H9 (cell line): ENCODE data around the gene SLC30A5. TPM values are rescaled to one million over a fixed set of nuclear protein-coding genes. Genes with fewer than 3 reads are reported as not detected.

Experiments
- DNase-seq: peaks from one replicate; pipeline ENCODE4 v3.0.0-alpha.2; 2017
- H2AFZ ChIP-seq: one replicate; pipeline ENCODE4 v1.6.1; 2013; ENCODE audit warnings: mild to moderate bottlenecking, low read length, control low read depth, moderate library complexity
- H2AK5ac ChIP-seq: 2 replicates; pipeline ENCODE4 v1.6.1; 2013; ENCODE audit warnings: low read length, control low read depth, mixed read lengths; ENCODE audit not compliant: insufficient read length
- H2BK120ac ChIP-seq: one replicate; pipeline ENCODE4 v1.6.1; 2013; ENCODE audit warnings: low read depth, mild to moderate bottlenecking, low read length, control low read depth, inconsistent platforms; ENCODE audit not compliant: poor library complexity, severe bottlenecking
- H2BK12ac ChIP-seq: 2 replicates; pipeline ENCODE4 v1.6.1; 2013; ENCODE audit warnings: low read length, control low read depth, mixed read lengths, low read depth; ENCODE audit not compliant: insufficient read length
- H2BK15ac ChIP-seq: 2 replicates; pipeline ENCODE4 v1.6.1; 2013; ENCODE audit warnings: low read depth, low read length, control low read depth
- H2BK20ac ChIP-seq: one replicate; pipeline ENCODE4 v1.6.1; 2013; ENCODE audit warnings: low read depth, mild to moderate bottlenecking, low read length, control low read depth, inconsistent platforms; ENCODE audit not compliant: poor library complexity, severe bottlenecking
- H2BK5ac ChIP-seq: 2 replicates; pipeline ENCODE4 v1.6.1; 2013; ENCODE audit warnings: low read length, control low read depth, mixed read lengths; ENCODE audit not compliant: insufficient read length
- H3K14ac ChIP-seq: 2 replicates; pipeline ENCODE4 v1.6.1; 2013; ENCODE audit warnings: low read length, control low read depth; ENCODE audit not compliant: insufficient read depth
- H3K18ac ChIP-seq: 2 replicates; pipeline ENCODE4 v1.6.1; 2013; ENCODE audit warnings: low read depth, mild to moderate bottlenecking, mixed read lengths, low read length, control low read depth; ENCODE audit not compliant: insufficient read length
- H3K23ac ChIP-seq: 2 replicates; pipeline ENCODE4 v1.6.1; 2013; ENCODE audit warnings: low read length, control low read depth, mixed read lengths, low read depth; ENCODE audit not compliant: insufficient read length
- H3K23me2 ChIP-seq: 2 replicates; pipeline ENCODE4 v1.6.1; 2013; ENCODE audit warnings: low read depth, mild to moderate bottlenecking, mixed read lengths, low read length, control low read depth; ENCODE audit not compliant: insufficient read length, poor library complexity, severe bottlenecking
- H3K27ac ChIP-seq: 2 replicates; pipeline ENCODE4 v1.5.1; 2013; ENCODE audit warnings: low read length, control low read depth, mixed read lengths, low read depth; ENCODE audit not compliant: insufficient read length
- H3K27me3 ChIP-seq: 2 replicates; pipeline ENCODE4 v1.6.1; 2013; ENCODE audit warnings: low read length, control low read depth, inconsistent platforms; ENCODE audit not compliant: insufficient read depth
- H3K4ac ChIP-seq: 2 replicates; pipeline ENCODE4 v1.6.1; 2013; ENCODE audit warnings: low read depth, mild to moderate bottlenecking, control low read depth, inconsistent platforms, low read length, moderate library complexity
- H3K4me1 ChIP-seq: 2 replicates; pipeline ENCODE4 v1.6.1; 2013; ENCODE audit warnings: low read length, control low read depth, inconsistent platforms; ENCODE audit not compliant: insufficient read depth
- H3K4me2 ChIP-seq: 2 replicates; pipeline ENCODE4 v1.6.1; 2013; ENCODE audit warnings: low read length, control low read depth, mixed read lengths; ENCODE audit not compliant: insufficient read length, insufficient read depth
- H3K56ac ChIP-seq: 2 replicates; pipeline ENCODE4 v1.6.1; 2013; ENCODE audit warnings: low read depth, mild to moderate bottlenecking, mixed read lengths, low read length, control low read depth; ENCODE audit not compliant: insufficient read length
- H3K79me1 ChIP-seq: 2 replicates; pipeline ENCODE4 v1.6.1; 2013; ENCODE audit warnings: low read depth, mild to moderate bottlenecking, moderate library complexity, low read length, control low read depth, inconsistent platforms; ENCODE audit not compliant: insufficient read depth, poor library complexity, severe bottlenecking
- H3K79me2 ChIP-seq: 2 replicates; pipeline ENCODE4 v1.6.1; 2013; ENCODE audit warnings: low read length, control low read depth, inconsistent platforms; ENCODE audit not compliant: insufficient read depth
- H3K9ac ChIP-seq: 2 replicates; pipeline ENCODE4 v1.6.1; 2013; ENCODE audit warnings: low read length, control low read depth, mixed read lengths; ENCODE audit not compliant: insufficient read length; ENCODE audit errors: extremely low read depth
- H3K9me3 ChIP-seq: one replicate; pipeline ENCODE4 v1.6.1; 2013; ENCODE audit warnings: low read depth, low read length, inconsistent platforms; ENCODE audit not compliant: control insufficient read depth
- H3T11ph ChIP-seq: one replicate; pipeline ENCODE4 v1.6.1; 2013; ENCODE audit warnings: mild to moderate bottlenecking, low read length, control low read depth, inconsistent platforms
- H4K20me1 ChIP-seq: one replicate; pipeline ENCODE4 v1.6.1; 2013; ENCODE audit not compliant: control insufficient read depth, insufficient read length, insufficient read depth
- H4K5ac ChIP-seq: 2 replicates; pipeline ENCODE4 v1.6.1; 2013; ENCODE audit warnings: low read depth, mild to moderate bottlenecking, mixed read lengths, low read length, control low read depth; ENCODE audit not compliant: insufficient read length
- H4K8ac ChIP-seq: replicated peaks from 2 replicates; pipeline ENCODE4 v1.6.1; 2013; ENCODE audit warnings: low read length, control low read depth, mixed read lengths, low read depth; ENCODE audit not compliant: insufficient read length
- H4K91ac ChIP-seq: 2 replicates; pipeline ENCODE4 v1.6.1; 2013; ENCODE audit warnings: low read depth, mild to moderate bottlenecking, moderate library complexity, mixed read lengths, low read length, control low read depth; ENCODE audit not compliant: insufficient read length
- H3K27ac Mint-ChIP-seq, 3 experiments: 2 replicates in 2 of 3; 3 replicates in 1 of 3; pipeline ENCODE4 v1.8.0; 2020 to 2021; ENCODE audit warnings: mixed read lengths in 3 of 3, mild to moderate bottlenecking in 1 of 3, moderate library complexity in 1 of 3
- H3K27me3 Mint-ChIP-seq: 2 replicates; pipeline ENCODE4 v1.8.0; 2021; ENCODE audit warnings: low read depth, mild to moderate bottlenecking, moderate library complexity, mixed read lengths
- H3K36me3 Mint-ChIP-seq, 3 experiments: 2 replicates in 2 of 3; 3 replicates in 1 of 3; pipeline ENCODE4 v1.8.0; 2020 to 2021; ENCODE audit warnings: low read depth in 3 of 3, mixed read lengths in 3 of 3; ENCODE audit not compliant: insufficient read depth in 1 of 3
- H3K4me1 Mint-ChIP-seq, 2 experiments: 2 replicates each; pipeline ENCODE4 v1.8.0; 2020; ENCODE audit warnings: mixed read lengths in 2 of 2
- H3K4me3 Mint-ChIP-seq, 2 experiments: 2 replicates in 1 of 2; 3 replicates in 1 of 2; pipeline ENCODE4 v1.8.0; 2020 to 2021; ENCODE audit warnings: mild to moderate bottlenecking in 2 of 2, mixed read lengths in 2 of 2, moderate library complexity in 1 of 2
- H3K9me3 Mint-ChIP-seq, 2 experiments: 2 replicates in 1 of 2; 3 replicates in 1 of 2; pipeline ENCODE4 v1.8.0; 2020; ENCODE audit warnings: mild to moderate bottlenecking in 2 of 2, mixed read lengths in 2 of 2, moderate library complexity in 1 of 2
- WGBS: extraction: QIAGEN DNeasy Blood & Tissue Kit; methylation state at CpG from one replicate; pipeline ENCODE4 v1.1.7; 2013; ENCODE audit warnings: missing lambda C conversion rate, low lambda C conversion rate, mixed read lengths; ENCODE audit not compliant: insufficient read length; ENCODE audit errors: extremely low coverage; 5-methylcytosine and 5-hydroxymethylcytosine counted together
- total RNA-seq: library from RNA; stranded (reverse); gene quantifications from 2 replicates; pipeline ENCODE4 v1.2.1, GENCODE V29; 2021
- TF ChIP-seq, protein P1 (sequence below): fragments of 200-600 bp; sonication (generic); conservative IDR thresholded peaks from 3 replicates; pipeline ENCODE4 v1.8.0; 2021; ENCODE audit warnings: antibody characterized with exemption, mild to moderate bottlenecking

SLC30A5 gene
- total RNA-seq, 1 experiment from 2014 or later = 33.7 TPM

DNA sequence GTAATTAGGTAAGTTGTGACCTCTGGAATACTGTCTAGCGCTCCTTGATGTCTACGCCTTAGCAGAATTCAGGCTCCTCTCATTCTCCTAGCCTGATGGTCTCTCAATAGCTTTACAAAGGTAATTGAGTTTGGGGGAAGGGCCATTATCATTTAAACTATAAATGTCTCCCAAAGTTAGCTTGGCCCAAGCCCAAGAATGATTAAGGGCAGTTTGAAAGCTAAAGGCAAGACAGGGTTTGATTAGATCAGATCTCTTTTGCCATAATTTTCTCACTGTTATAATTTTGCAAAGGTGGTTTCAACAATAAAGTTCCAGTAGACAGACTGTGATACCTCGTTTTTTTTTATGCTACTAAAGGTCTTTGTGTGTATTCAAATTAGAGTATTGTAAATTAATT, 3.7 kb upstream of the SLC30A5 start:
- H3K56ac ChIP-seq = no peak overlapping the region
- no peak overlapping the region for H2BK120ac ChIP-seq
- no peak overlapping the region for H3K4ac ChIP-seq
- H4K8ac ChIP-seq = no peak overlapping the region
- no peak overlapping the region for H2BK15ac ChIP-seq
- H4K91ac ChIP-seq = no peak overlapping the region
- no peak overlapping the region for H3K23ac ChIP-seq
- Mint-ChIP-seq H3K27ac (no peak overlapping the region), H3K9me3 (no peaks in the 10 kb centered on the region), H3K36me3 (no peaks in the 10 kb centered on the region; a peak in 3 of 7 replicates), H3K4me3 (no peak overlapping the region), H3K4me1 (peaks cover 10 to 11% of the 10 kb centered on the region in 2 experiments), H3K27me3 (no peaks in the 10 kb centered on the region)
- H2BK20ac ChIP-seq = no peak overlapping the region
- no peaks in the 10 kb centered on the region; the same call in 1 of the 2 replicates for H3K4me1 ChIP-seq
- peak overlapping the region; percentile 25 for H3K4me2 ChIP-seq
- no peak overlapping the region for H2AFZ ChIP-seq
- no peak overlapping the region for H2AK5ac ChIP-seq
- no peak overlapping the region for H2BK5ac ChIP-seq
- no peak overlapping the region for H3K18ac ChIP-seq
- H3K27ac ChIP-seq = no peak overlapping the region
- no peak for DNase-seq
- TF ChIP-seq, protein P1, sequence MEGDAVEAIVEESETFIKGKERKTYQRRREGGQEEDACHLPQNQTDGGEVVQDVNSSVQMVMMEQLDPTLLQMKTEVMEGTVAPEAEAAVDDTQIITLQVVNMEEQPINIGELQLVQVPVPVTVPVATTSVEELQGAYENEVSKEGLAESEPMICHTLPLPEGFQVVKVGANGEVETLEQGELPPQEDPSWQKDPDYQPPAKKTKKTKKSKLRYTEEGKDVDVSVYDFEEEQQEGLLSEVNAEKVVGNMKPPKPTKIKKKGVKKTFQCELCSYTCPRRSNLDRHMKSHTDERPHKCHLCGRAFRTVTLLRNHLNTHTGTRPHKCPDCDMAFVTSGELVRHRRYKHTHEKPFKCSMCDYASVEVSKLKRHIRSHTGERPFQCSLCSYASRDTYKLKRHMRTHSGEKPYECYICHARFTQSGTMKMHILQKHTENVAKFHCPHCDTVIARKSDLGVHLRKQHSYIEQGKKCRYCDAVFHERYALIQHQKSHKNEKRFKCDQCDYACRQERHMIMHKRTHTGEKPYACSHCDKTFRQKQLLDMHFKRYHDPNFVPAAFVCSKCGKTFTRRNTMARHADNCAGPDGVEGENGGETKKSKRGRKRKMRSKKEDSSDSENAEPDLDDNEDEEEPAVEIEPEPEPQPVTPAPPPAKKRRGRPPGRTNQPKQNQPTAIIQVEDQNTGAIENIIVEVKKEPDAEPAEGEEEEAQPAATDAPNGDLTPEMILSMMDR = no peak
- no CpG with 5 or more reads among the region's 3 CpGs for WGBS
- H3K9ac ChIP-seq = no peak overlapping the region
- H3K14ac ChIP-seq = no peak overlapping the region
- H4K20me1 ChIP-seq = no peaks in the 10 kb centered on the region
- no peaks in the 10 kb centered on the region for H3K9me3 ChIP-seq
- no peak overlapping the region for H2BK12ac ChIP-seq
- no peaks in the 10 kb centered on the region for H3K27me3 ChIP-seq
- peaks cover under 1% of the 10 kb centered on the region for H3K79me1 ChIP-seq
- no peak overlapping the region for H3T11ph ChIP-seq
- H4K5ac ChIP-seq = no peak overlapping the region
- no peaks in the 10 kb centered on the region for H3K79me2 ChIP-seq
- peaks cover 5% of the 10 kb centered on the region for H3K23me2 ChIP-seq
